GM12878 (cell line): ENCODE results near the gene MVK. TPM values are rescaled to one million over a fixed set of nuclear protein-coding genes. Genes with fewer than 3 reads are reported as not detected.

Source experiments
- ATAC-seq: fragments of 200-7000 bp; cut with Tn5 transposase; 3 replicates; pipeline ENCODE4 v1.9.1; 2020; ENCODE audit warnings: mild to moderate bottlenecking, moderate library complexity
- Bru-seq: library from RNA; stranded (reverse); fragments of 400-500 nt; gene quantifications from one replicate; lab custom pipeline; 2021; lab: Mats Ljungman, UMichigan
- BruChase-seq, 2 experiments: library from RNA; stranded (reverse); fragments of 400-500 nt; gene quantifications; one replicate each; lab custom pipeline; 2021; lab: Mats Ljungman, UMichigan
- BruUV-seq: library from RNA; stranded (reverse); fragments of 400-500 nt; replicated peaks from 2 replicates; lab custom pipeline; 2021; lab: Mats Ljungman, UMichigan
- CTCF ChIA-PET: fragments of 300-600 bp; sonication (Branson Sonifier 250); formaldehyde crosslinking; extraction: SDS; loops from one replicate; lab custom pipeline; 2021; ENCODE audit warnings: inconsistent platforms; lab: Yijun Ruan, JAX
- POLR2A ChIA-PET: fragments of 350-600 bp; formaldehyde crosslinking; extraction: SDS; loops from one replicate; lab custom pipeline; 2021; ENCODE audit warnings: inconsistent platforms; lab: Charles Lee
- RAD21 ChIA-PET: fragments of 300-600 bp; sonication (Branson Sonifier 250); formaldehyde crosslinking; loops from one replicate; lab custom pipeline; 2023; ENCODE audit warnings: antibody characterized with exemption; ENCODE audit not compliant: unreplicated experiment; lab: Charles Lee
- SMC1A ChIA-PET: fragments of 300-600 bp; sonication (Branson Sonifier 250); formaldehyde crosslinking; loops from one replicate; lab custom pipeline; 2023; ENCODE audit not compliant: unreplicated experiment, uncharacterized antibody; lab: Charles Lee
- DNase-seq: peaks from one replicate; pipeline ENCODE4 v3.0.0-alpha.2; 2011; ENCODE audit warnings: low read depth, low spot score
- FAIRE-seq: peaks from 3 replicates; lab custom pipeline; 2011; peaks lifted over from hg19 to GRCh38; lab: Jason Lieb, UNC
- H2AFZ ChIP-seq: 2 replicates; pipeline ENCODE4 v1.6.0; 2011; ENCODE audit warnings: low read depth, low read length, control low read depth; ENCODE audit not compliant: control insufficient read depth
- H3K27ac ChIP-seq: 2 replicates; pipeline ENCODE4 v1.5.1; 2011; ENCODE audit warnings: control low read depth; ENCODE audit not compliant: control insufficient read depth, insufficient read depth
- H3K27me3 ChIP-seq, 2 experiments: replicated peaks in 1 of 2; 2 replicates each; pipeline versions ENCODE4 v1.6.0 to v1.6.1; 2011; ENCODE audit warnings: low read length in 1 of 2; ENCODE audit not compliant: control insufficient read depth in 2 of 2, insufficient read depth in 2 of 2
- H3K36me3 ChIP-seq, 2 experiments: 2 replicates each; pipeline ENCODE4 v1.5.1; 2011; ENCODE audit warnings: low read length in 1 of 2; ENCODE audit not compliant: control insufficient read depth in 2 of 2, insufficient read depth in 2 of 2
- H3K4me1 ChIP-seq: 2 replicates; pipeline ENCODE4 v1.6.1; 2011; ENCODE audit warnings: mild to moderate bottlenecking, low read length, moderate library complexity, mixed read lengths; ENCODE audit not compliant: control insufficient read depth, insufficient read depth
- H3K4me2 ChIP-seq: 2 replicates; pipeline ENCODE4 v1.6.0; 2011; ENCODE audit warnings: control low read depth; ENCODE audit not compliant: control insufficient read depth, insufficient read depth
- H3K4me3 ChIP-seq: fragments of 200-600 bp; sonication (generic); 2 replicates; pipeline ENCODE4 v1.5.1; 2016
- H3K79me2 ChIP-seq: 2 replicates; pipeline ENCODE4 v1.6.0; 2011; ENCODE audit warnings: low read length; ENCODE audit not compliant: control insufficient read depth, insufficient read depth
- H3K9ac ChIP-seq: 2 replicates; pipeline ENCODE4 v1.8.0; 2011; ENCODE audit warnings: low read length, control low read depth, mixed read lengths; ENCODE audit not compliant: control insufficient read depth, insufficient read depth
- H3K9me3 ChIP-seq: replicated peaks from 3 replicates; pipeline ENCODE4 v1.5.1; 2011; ENCODE audit warnings: mild to moderate bottlenecking, low read length; ENCODE audit not compliant: control insufficient read depth, insufficient read depth
- H4K20me1 ChIP-seq: 2 replicates; pipeline ENCODE4 v1.6.0; 2011; ENCODE audit not compliant: control insufficient read depth, insufficient read depth
- BHLHE40 ChIP-seq, 2 experiments: fragments of 450-650 bp in 1 of 2; IDR thresholded peaks; 2 replicates each; pipeline ENCODE4 v1.6.1; 2011 to 2017; ENCODE audit warnings: low read depth in 2 of 2, borderline replicate concordance in 1 of 2, improper control_type of control experiment in 1 of 2, low read length in 1 of 2, mild to moderate bottlenecking in 1 of 2
- CBFB ChIP-seq: IDR thresholded peaks from 2 replicates; pipeline ENCODE4 v1.6.1; 2016; ENCODE audit warnings: antibody characterized with exemption, low read depth
- CREB1 ChIP-seq: IDR thresholded peaks from 2 replicates; pipeline ENCODE4 v1.6.1; 2012; ENCODE audit warnings: low read depth, mild to moderate bottlenecking, inconsistent platforms
- DPF2 ChIP-seq: fragments of 450-650 bp; IDR thresholded peaks from 2 replicates; pipeline ENCODE4 v1.6.1; 2017; ENCODE audit warnings: mild to moderate bottlenecking
- ETV6 ChIP-seq, 2 experiments: fragments of 450-650 bp in 1 of 2; IDR thresholded peaks in 1 of 2; conservative IDR thresholded peaks in 1 of 2; 2 replicates each; pipeline ENCODE4 v1.6.1; 2014; ENCODE audit warnings: antibody characterized with exemption in 1 of 2, borderline replicate concordance in 1 of 2, low read depth in 1 of 2, mild to moderate bottlenecking in 1 of 2, moderate library complexity in 1 of 2
- HDAC6 ChIP-seq: fragments of 200-600 bp; sonication (generic); IDR thresholded peaks from one replicate; pipeline ENCODE4 v1.8.0; 2017; ENCODE audit warnings: antibody characterized with exemption; ENCODE audit not compliant: unreplicated experiment
- NFIC ChIP-seq: IDR thresholded peaks from 2 replicates; pipeline ENCODE4 v1.6.1; 2012; ENCODE audit warnings: low read depth, mild to moderate bottlenecking, inconsistent platforms, low read length, moderate library complexity
- POU2F2 ChIP-seq: IDR thresholded peaks from 3 replicates; pipeline ENCODE4 v1.6.1; 2011; ENCODE audit warnings: low read depth, mild to moderate bottlenecking, low read length, borderline replicate concordance
- RELA ChIP-seq: fragments of 450-650 bp; IDR thresholded peaks from 2 replicates; pipeline ENCODE4 v1.8.0; 2014; ENCODE audit warnings: borderline replicate concordance; ENCODE audit not compliant: partially characterized antibody
- RUNX3 ChIP-seq: IDR thresholded peaks from 2 replicates; pipeline ENCODE4 v1.6.1; 2012; ENCODE audit warnings: low read length, inconsistent platforms
- SP1 ChIP-seq: IDR thresholded peaks from one replicate; pipeline ENCODE4 v1.6.1; 2011; ENCODE audit warnings: low read depth, low read length
- TCF12 ChIP-seq: IDR thresholded peaks from 2 replicates; pipeline ENCODE4 v1.6.1; 2011; ENCODE audit warnings: low read depth, mild to moderate bottlenecking, low read length
- TCF3 ChIP-seq: IDR thresholded peaks from 2 replicates; pipeline ENCODE4 v1.6.1; 2012; ENCODE audit warnings: low read depth, mild to moderate bottlenecking, low read length, borderline replicate concordance; ENCODE audit not compliant: insufficient read depth
- ZNF384 ChIP-seq: IDR thresholded peaks from 2 replicates; pipeline ENCODE4 v1.6.1; 2012; ENCODE audit warnings: low read depth, mild to moderate bottlenecking, low read length, improper control_type of control experiment, borderline replicate concordance
- ZSCAN29 ChIP-seq: fragments of 450-650 bp; IDR thresholded peaks from 2 replicates; pipeline ENCODE4 v1.6.1; 2017; ENCODE audit warnings: mild to moderate bottlenecking, moderate library complexity
- WGBS: methylation state at CpG from one replicate; pipeline ENCODE4 v1.1.6; 2016; ENCODE audit warnings: low lambda C conversion rate; ENCODE audit not compliant: insufficient replicate concordance, insufficient coverage; ENCODE audit errors: missing lambda C conversion rate; 5-methylcytosine and 5-hydroxymethylcytosine counted together
- in situ Hi-C: fragments of 300-500 bp; cut with MboI; formaldehyde crosslinking; loops from 9 replicates; pipeline ENCODE4 v1.14.3; 2018; ENCODE audit warnings: mixed read lengths
- intact Hi-C: fragments of 100-400 bp; cut with micrococcal nuclease; formaldehyde crosslinking; loops from one replicate; pipeline ENCODE4 v1.14.2; 2022; ENCODE audit not compliant: unreplicated experiment
- long read RNA-seq, 2 experiments: library from polyadenylated mRNA; unstranded; transcript quantifications; one replicate each; pipeline ENCODE4 v2.0.0, GENCODE V29; 2019 to 2020
- polyA minus RNA-seq, 3 experiments: library from RNA; depleted of rRNA, polyadenylated mRNA; stranded (reverse); fragments of >200 nt; gene quantifications; 2 replicates each; pipeline ENCODE4 v1.2.3, GENCODE V29; 2011
- polyA plus RNA-seq, 11 experiments: library from polyadenylated mRNA; depleted of rRNA in 4 of 11; unstranded in 6 of 11; stranded (reverse) in 5 of 11; fragments of >200 nt; fragmentation: Nextera tagmentation in 4 of 11; fragmentation: Illumina TruSeq in 1 of 11; extraction: Ambion mirVana in 4 of 11; extraction: Trizol in 1 of 11; gene quantifications; 1 replicate in 1 of 11; 2 replicates in 10 of 11; pipeline versions ENCODE4 v1.2.1 to v1.2.3, GENCODE V29; 2011 to 2016; ENCODE audit warnings: inconsistent platforms in 2 of 11, missing spikeins in 2 of 11, low read depth in 1 of 11
- total RNA-seq, 4 experiments: library from RNA; depleted of rRNA in 3 of 4; stranded (reverse); fragments of >200 nt in 3 of 4; fragmentation: Illumina TruSeq in 1 of 4; extraction: Trizol in 1 of 4; gene quantifications; 2 replicates each; pipeline versions ENCODE4 v1.2.1 to v1.2.3, GENCODE V29; 2013 to 2021
- TF ChIP-seq, protein P1 (sequence below): IDR thresholded peaks from 2 replicates; pipeline ENCODE4 v1.6.1; 2011; ENCODE audit warnings: low read depth, low read length, improper control_type of control experiment, borderline replicate concordance

MVK gene
- 30.5 and 31.1 TPM in 2 replicates for total RNA-seq (2013; cell fraction: nucleolus; rRNA removed)
- total RNA-seq (2014; rRNA removed) (46.5 and 46.7 TPM in 2 replicates), total RNA-seq (2014; rRNA removed; fragmentation: Illumina TruSeq; extraction: Trizol) (23.5 and 24.6 TPM in 2 replicates), total RNA-seq (2021) (43.3 and 45.0 TPM in 2 replicates), polyA plus RNA-seq (2011; rRNA removed) (20.6 and 31.4 TPM in 2 replicates), polyA plus RNA-seq (2014; fragmentation: Illumina TruSeq; extraction: Trizol) (13.9 and 23.6 TPM in 2 replicates), polyA plus RNA-seq (2014; fragmentation: Nextera tagmentation; extraction: Ambion mirVana) (1 to 10 TPM in 1 of 2 experiments, under 1 TPM in 1; 0.24 to 2.8 TPM), polyA plus RNA-seq (2014; rRNA removed) (43.0 and 49.5 TPM in 2 replicates), polyA plus RNA-seq (2016; fragmentation: Nextera tagmentation; extraction: Ambion mirVana) (10 to 100 TPM; 32.3 to 33.8 TPM), polyA minus RNA-seq (2011; rRNA and poly(A)+ RNA removed) (22.3 and 39.3 TPM in 2 replicates), Bru-seq, nascent RNA (percentile 67 among the genes with signal in this experiment), BruChase-seq, experiment 1, labeled RNA remaining after a 6-hour chase (percentile 65 among the genes with signal in this experiment), BruChase-seq, experiment 2, labeled RNA remaining after a 2-hour chase (percentile 69 among the genes with signal in this experiment)
- 9.7 TPM for polyA plus RNA-seq (2011; ENCODE audit: low read depth)
- 33.0 and 44.1 TPM in 2 replicates for polyA plus RNA-seq (2011; cell fraction: cytosol; rRNA removed)
- 97.0 and 97.7 TPM in 2 replicates for polyA plus RNA-seq (2011; cell fraction: nucleus; rRNA removed)
- 21.5 and 21.7 TPM in 2 replicates for polyA plus RNA-seq (2012)
- polyA minus RNA-seq (2011; cell fraction: cytosol; rRNA and poly(A)+ RNA removed) = 12.2 and 12.6 TPM in 2 replicates
- polyA minus RNA-seq (2011; cell fraction: nucleus; rRNA and poly(A)+ RNA removed) = 21.5 and 32.6 TPM in 2 replicates
- long read RNA-seq, experiment 1, transcript MVK-201 (11 exons, 1,956 nt) = major isoform, 26 of 34 reads
- long read RNA-seq, experiment 1, partial matches to known transcripts = 2 of 34 reads
- long read RNA-seq, experiment 1, other reads (novel, unspliced or antisense) = 3 of 34 reads
- long read RNA-seq, experiment 2, partial matches to known transcripts = 0 of 3 reads
- long read RNA-seq, experiment 2, other reads (novel, unspliced or antisense) = 2 of 3 reads

DNA sequence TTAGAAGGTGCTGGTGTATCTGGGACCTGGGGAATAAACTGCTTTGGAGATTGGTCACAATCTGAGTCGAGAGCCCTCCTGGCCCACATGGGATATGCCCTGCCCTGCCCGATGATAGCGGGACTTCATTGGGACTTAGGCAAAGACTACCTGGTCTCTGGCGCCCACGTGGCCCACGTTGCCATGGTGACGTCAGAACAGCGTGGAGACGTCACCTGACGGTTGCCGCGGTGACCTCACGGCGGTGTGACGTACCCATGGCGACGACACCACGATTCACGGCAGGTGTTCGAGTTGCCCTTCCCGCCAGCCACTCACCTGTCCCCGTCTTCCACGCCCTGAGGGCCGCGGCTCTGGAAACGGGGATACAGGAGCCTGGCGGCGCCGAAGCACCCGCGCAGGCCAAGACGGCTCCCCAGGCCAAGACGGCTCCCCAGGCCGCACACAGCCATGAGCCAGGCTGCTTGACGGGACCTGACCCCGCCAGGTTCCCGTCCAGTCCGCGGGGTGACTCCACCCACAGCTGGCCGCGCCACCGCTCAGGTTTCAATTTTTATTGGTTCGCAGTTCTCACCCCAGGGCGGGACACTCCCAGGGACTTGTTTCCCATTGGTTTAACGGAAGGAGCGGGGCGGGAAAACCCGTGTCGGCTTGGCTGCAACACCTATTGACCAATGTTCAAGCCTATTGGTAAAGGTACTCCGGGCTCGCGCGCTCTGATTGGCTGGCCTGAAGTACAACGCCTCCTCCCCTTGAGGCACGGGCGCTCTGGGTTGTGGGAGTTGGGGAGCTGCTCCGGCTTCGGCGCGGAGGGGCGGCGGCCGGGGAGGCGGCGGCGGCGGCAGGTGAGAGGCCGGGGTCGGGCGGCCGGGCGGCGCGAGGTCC is at the start of gene MVK, which contains the start of gene MMAB:
MVK (plus strand) TSS at position 766 of the 885 bp plus-strand sequence. CDS start 1,029 bp downstream, outside the sequence.
MMAB (minus strand) TSS at position 476 of the 885 bp plus-strand sequence; CDS start at position 452, 24 bp downstream.
- Histone ChIP-seq H3K79me2 (peaks cover 17% of the 10 kb centered on the region), H3K27me3 (no peaks in the 10 kb centered on the region), H3K4me2 (peak within 1 kb of the TSS; percentile 99), H3K4me3 (peak within 1 kb of the TSS; percentile 99), H3K36me3 (peaks cover 0 to 23% of the 10 kb centered on the region in 2 experiments; a peak in 1 of 4 replicates), H3K9me3 (no peaks in the 10 kb centered on the region), H3K27ac (peak within 1 kb of the TSS; percentile 88), H3K4me1 (no peaks in the 10 kb centered on the region), H4K20me1 (no peaks in the 10 kb centered on the region), H2AFZ (peak within 1 kb of the TSS; percentile 94), H3K9ac (peak within 1 kb of the TSS; percentile 75)
- in situ Hi-C loops (no loop called here), intact Hi-C loops (no loop called here)
- ChIA-PET RAD21 (interaction anchor here (0.7 to 1.1 kb wide), 3 partner anchors 13 to 1878 kb away, joined by 3 read pairs; no protein-coding TSS in a partner anchor), POLR2A (interaction anchor here (0.7 to 1.0 kb wide), 3 partner anchors 16 to 97 kb away, joined by 3 read pairs; partner anchors contain the start of gene KCTD10), SMC1A (interaction anchor here (0.7 to 1.2 kb wide), 4 partner anchors 9 to 305 kb away, joined by 3 read pairs; no protein-coding TSS in a partner anchor), CTCF (interaction anchor here (0.6 to 2.6 kb wide), 8 partner anchors 12 to 272 kb away, joined by 3 to 14 read pairs (median 4); no protein-coding TSS in a partner anchor)
- no TSS peak for BruUV-seq
- peak; percentile 98 for ATAC-seq
- DNase-seq = peak; percentile 99
- 2% methylated on average over 62 of the region's 74 CpGs for WGBS
- FAIRE-seq = peak; percentile 99
- TF ChIP-seq RELA (peak; percentile 78), TCF3 (peak; percentile 84), RUNX3 (peak; percentile 45), ZNF384 (no peak), DPF2 (peak; percentile 79), NFIC (no peak), ZSCAN29 (no peak), TCF12 (peak; percentile 55; the same call in 1 of the 2 replicates), CREB1 (peak; percentile 100), ETV6 (conservative IDR thresholded peaks at IDR 0.05 in 1 of 2, IDR thresholded peaks at IDR 0.05 in 1 of 2; ENCODE audit: borderline replicate concordance in 1 of 2, low read depth in 1 of 2) (no peak), BHLHE40 (IDR thresholded peaks at IDR 0.05; ENCODE audit: borderline replicate concordance in 1 of 2, low read depth in 2 of 2, low read length in 1 of 2) (peak; percentile 79 to 84; a peak in 3 of 4 replicates), CBFB (peak; percentile 63), SP1 (peak; percentile 95), HDAC6 (no peak), POU2F2 (peak; percentile 73; the same call in 2 of the 3 replicates)
- TF ChIP-seq, protein P1, sequence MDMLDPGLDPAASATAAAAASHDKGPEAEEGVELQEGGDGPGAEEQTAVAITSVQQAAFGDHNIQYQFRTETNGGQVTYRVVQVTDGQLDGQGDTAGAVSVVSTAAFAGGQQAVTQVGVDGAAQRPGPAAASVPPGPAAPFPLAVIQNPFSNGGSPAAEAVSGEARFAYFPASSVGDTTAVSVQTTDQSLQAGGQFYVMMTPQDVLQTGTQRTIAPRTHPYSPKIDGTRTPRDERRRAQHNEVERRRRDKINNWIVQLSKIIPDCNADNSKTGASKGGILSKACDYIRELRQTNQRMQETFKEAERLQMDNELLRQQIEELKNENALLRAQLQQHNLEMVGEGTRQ = peak; percentile 85
